ENCODE data around the gene DIP2B. TPM values are rescaled to one million over a fixed set of nuclear protein-coding genes. Genes with fewer than 3 reads are reported as not detected.

Gene DIP2B
- polyA plus RNA-seq, 2 of the 4 experiments (the other 2 are of a cell fraction) = 16.9 to 29.3 TPM

DNA sequence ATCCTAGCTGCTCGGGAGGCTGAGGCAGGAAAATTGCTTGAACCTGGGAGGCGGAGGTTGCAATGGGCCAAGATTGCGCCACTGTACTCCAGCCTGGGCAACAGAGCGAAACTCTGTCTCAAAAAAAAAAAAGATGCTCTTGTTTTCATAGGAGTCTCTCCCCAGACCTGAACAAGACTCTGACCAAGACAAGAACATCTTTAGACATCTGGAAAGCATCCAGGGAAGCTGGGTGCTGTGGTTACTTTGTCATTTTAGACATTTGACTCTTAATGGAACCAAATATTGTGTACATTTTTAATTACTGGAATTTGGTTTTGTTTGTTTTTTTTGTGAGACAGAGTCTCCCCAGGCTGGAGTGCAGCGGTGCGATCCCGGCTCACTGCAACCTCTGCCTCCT lies 238.0 kb downstream of the DIP2B start:
- WGBS (ENCODE audit: missing lambda C conversion rate) = 92% methylated on average over 7 of the region's 7 CpGs
- TF ChIP-seq ZSCAN20 (CRISPR knock-in tag; IDR thresholded peaks at IDR 0.05) = no peak
- no peak for TF ChIP-seq ESRRA (IDR thresholded peaks at IDR 0.05; ENCODE audit: borderline replicate concordance, low read length)
- TF ChIP-seq KDM5A (IDR thresholded peaks at IDR 0.05) = no peak
- TF ChIP-seq RFX5 (IDR thresholded peaks at IDR 0.05) = no peak
- ChIA-PET CTCF (interaction anchor here (0.6 to 2.3 kb wide), 3 partner anchors 10 to 829 kb away, joined by 3 to 7 read pairs (median 3); no protein-coding TSS in a partner anchor), POLR2A (interaction anchor here (0.6 kb wide), 1 partner anchor 507 kb away, joined by 3 read pairs; no protein-coding TSS in a partner anchor)
- H3K4me1 ChIP-seq = no peaks in the 10 kb centered on the region
- H3K27ac ChIP-seq = no peak overlapping the region
- no peak overlapping the region for H3K4me2 ChIP-seq
- H3K4me3 ChIP-seq = no peak overlapping the region
- DNase-seq (ENCODE audit: low read depth in 1 of 2, low spot score in 1 of 2) = no peak
- H3K9me3 ChIP-seq = no peaks in the 10 kb centered on the region
- no peak for ATAC-seq
- no peak for FAIRE-seq

DNA sequence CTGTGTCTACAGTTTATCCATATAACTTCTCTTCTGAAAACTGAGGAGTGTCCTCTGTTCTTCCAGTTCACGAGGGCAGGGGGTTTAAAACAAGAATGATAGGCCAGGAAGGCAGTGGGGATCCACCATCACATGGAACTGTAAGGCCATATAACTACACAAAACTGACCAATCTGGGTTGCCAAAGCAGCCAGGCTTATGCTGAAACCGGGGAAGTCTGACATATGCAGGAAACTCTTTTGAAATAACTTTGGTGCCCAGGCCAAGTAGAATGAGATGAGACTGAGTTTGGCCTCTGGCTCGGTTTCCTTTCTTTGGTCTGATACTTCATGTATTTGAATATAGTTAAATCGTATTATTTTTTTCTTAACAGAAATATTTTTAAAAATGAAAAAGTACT lies 241.1 kb downstream of the DIP2B start:
- no peak for ATAC-seq
- WGBS (ENCODE audit: missing lambda C conversion rate) = 89% methylated on average over 4 of the region's 4 CpGs
- ChIA-PET POLR2A (no interaction called here), CTCF (interaction anchor here (1.3 to 2.2 kb wide), 2 partner anchors 10 to 13 kb away, joined by 4 to 6 read pairs; no protein-coding TSS in a partner anchor)
- no peak for FAIRE-seq
- no peak for DNase-seq (ENCODE audit: low read depth in 1 of 2, low spot score in 1 of 2)
- Histone ChIP-seq H3K4me1 (no peaks in the 10 kb centered on the region), H3K27ac (no peak overlapping the region), H3K9me3 (no peaks in the 10 kb centered on the region), H3K4me3 (no peak overlapping the region), H3K4me2 (no peak overlapping the region)
- TF ChIP-seq ZNF302 (CRISPR knock-in tag; IDR thresholded peaks at IDR 0.05) (no peak), MYC (IDR thresholded peaks at IDR 0.05; ENCODE audit: borderline replicate concordance, low read length) (no peak), KDM1A (IDR thresholded peaks at IDR 0.05; ENCODE audit: low read depth) (no peak), CHD2 (IDR thresholded peaks at IDR 0.05; ENCODE audit: low read length, partially characterized antibody) (no peak), GATA3 (IDR thresholded peaks at IDR 0.05; ENCODE audit: borderline replicate concordance) (no peak), HEYL (CRISPR knock-in tag; IDR thresholded peaks at IDR 0.05) (no peak), ZC3H11A (IDR thresholded peaks at IDR 0.05) (no peak)

DNA sequence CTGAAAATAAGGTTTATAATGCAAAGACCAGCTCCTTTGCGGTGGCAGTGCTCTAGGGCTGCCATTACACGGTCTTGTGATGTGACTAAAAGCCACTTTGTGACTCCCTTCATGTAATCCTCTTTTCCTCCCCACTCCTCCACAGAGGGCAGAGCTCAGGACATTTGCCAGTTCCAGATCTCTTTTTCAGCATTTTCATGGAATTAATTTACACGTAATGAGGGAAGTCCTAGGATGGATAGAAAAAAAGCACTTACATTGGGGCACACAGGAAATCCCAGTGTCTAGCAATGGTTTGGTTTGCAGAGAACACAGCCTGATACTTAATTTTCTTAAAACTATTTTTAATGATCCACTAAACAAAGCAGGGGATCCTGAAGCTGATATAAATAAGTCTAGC lies 241.6 kb downstream of the DIP2B start:
- Histone ChIP-seq H3K27ac (no peak overlapping the region), H3K4me2 (no peak overlapping the region), H3K4me3 (no peak overlapping the region), H3K4me1 (no peaks in the 10 kb centered on the region), H3K9me3 (no peaks in the 10 kb centered on the region)
- WGBS (ENCODE audit: missing lambda C conversion rate) = 95% methylated on average over 3 of the region's 3 CpGs
- ATAC-seq = no peak
- TF ChIP-seq FOSL2 (IDR thresholded peaks at IDR 0.05) = no peak
- TF ChIP-seq FOSL2 (CRISPR knock-in tag; IDR thresholded peaks at IDR 0.05) = no peak
- TF ChIP-seq KDM5A (IDR thresholded peaks at IDR 0.05) = no peak
- TF ChIP-seq, protein P1, sequence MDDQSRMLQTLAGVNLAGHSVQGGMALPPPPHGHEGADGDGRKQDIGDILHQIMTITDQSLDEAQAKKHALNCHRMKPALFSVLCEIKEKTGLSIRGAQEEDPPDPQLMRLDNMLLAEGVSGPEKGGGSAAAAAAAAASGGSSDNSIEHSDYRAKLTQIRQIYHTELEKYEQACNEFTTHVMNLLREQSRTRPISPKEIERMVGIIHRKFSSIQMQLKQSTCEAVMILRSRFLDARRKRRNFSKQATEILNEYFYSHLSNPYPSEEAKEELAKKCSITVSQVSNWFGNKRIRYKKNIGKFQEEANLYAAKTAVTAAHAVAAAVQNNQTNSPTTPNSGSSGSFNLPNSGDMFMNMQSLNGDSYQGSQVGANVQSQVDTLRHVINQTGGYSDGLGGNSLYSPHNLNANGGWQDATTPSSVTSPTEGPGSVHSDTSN (IDR thresholded peaks at IDR 0.05) = no peak
- TF ChIP-seq PHF8 (IDR thresholded peaks at IDR 0.05; ENCODE audit: borderline replicate concordance, low read depth) = no peak
- no peak for TF ChIP-seq RFX5 (IDR thresholded peaks at IDR 0.05)
- TF ChIP-seq, protein P2, sequence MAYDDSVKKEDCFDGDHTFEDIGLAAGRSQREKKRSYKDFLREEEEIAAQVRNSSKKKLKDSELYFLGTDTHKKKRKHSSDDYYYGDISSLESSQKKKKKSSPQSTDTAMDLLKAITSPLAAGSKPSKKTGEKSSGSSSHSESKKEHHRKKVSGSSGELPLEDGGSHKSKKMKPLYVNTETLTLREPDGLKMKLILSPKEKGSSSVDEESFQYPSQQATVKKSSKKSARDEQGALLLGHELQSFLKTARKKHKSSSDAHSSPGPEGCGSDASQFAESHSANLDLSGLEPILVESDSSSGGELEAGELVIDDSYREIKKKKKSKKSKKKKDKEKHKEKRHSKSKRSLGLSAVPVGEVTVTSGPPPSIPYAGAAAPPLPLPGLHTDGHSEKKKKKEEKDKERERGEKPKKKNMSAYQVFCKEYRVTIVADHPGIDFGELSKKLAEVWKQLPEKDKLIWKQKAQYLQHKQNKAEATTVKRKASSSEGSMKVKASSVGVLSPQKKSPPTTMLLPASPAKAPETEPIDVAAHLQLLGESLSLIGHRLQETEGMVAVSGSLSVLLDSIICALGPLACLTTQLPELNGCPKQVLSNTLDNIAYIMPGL (CRISPR knock-in tag; IDR thresholded peaks at IDR 0.05; ENCODE audit: borderline replicate concordance) = no peak
- no peak for TF ChIP-seq BHLHE40 (IDR thresholded peaks at IDR 0.05; ENCODE audit: low read depth, low read length)
- no peak for TF ChIP-seq FOSB (CRISPR knock-in tag; IDR thresholded peaks at IDR 0.05)
- no peak for TF ChIP-seq ZSCAN20 (CRISPR knock-in tag; IDR thresholded peaks at IDR 0.05)
- ChIA-PET POLR2A (no interaction called here), CTCF (interaction anchor here (0.6 to 2.2 kb wide), 3 partner anchors 11 to 336 kb away, joined by 3 to 6 read pairs (median 4); no protein-coding TSS in a partner anchor)
- DNase-seq (ENCODE audit: low read depth in 1 of 2, low spot score in 1 of 2) = no peak
- no peak for FAIRE-seq

DNA sequence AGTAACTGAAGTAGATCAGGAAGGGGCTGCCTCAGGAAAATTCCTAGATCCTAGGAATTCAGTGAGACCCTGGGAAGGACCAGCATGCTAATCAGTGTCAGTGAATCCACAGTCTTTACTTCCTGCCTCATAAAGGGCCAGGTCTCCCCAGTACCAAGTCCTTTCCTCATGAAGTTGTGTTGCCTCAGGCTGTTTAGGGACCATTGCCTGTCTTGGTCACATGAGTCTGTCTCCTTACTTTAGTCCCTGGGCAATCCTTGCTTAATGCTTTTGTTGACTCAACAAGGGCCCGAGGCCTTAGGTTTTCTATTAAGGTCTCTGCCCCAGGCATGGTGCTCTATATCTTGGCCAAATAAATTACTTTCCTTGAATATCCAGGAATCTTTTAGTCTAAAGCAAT lies 243.0 kb downstream of the DIP2B start:
- no peak for ATAC-seq
- H3K4me3 ChIP-seq = no peak overlapping the region
- POLR2A ChIA-PET = no interaction called here
- no peak overlapping the region for H3K4me2 ChIP-seq
- CTCF ChIA-PET = no interaction called here
- H3K9me3 ChIP-seq = no peaks in the 10 kb centered on the region
- no peak for DNase-seq (ENCODE audit: low read depth in 1 of 2, low spot score in 1 of 2)
- WGBS (ENCODE audit: missing lambda C conversion rate) = 88% methylated on average over 1 of the region's 1 CpG
- no peak overlapping the region for H3K27ac ChIP-seq
- FAIRE-seq = no peak
- H3K4me1 ChIP-seq = 0 out of 3 replicates have a peak, but pooled peaks cover 3% of the 10 kb centered on the region
- TF ChIP-seq FOSL2 (IDR thresholded peaks at IDR 0.05) = no peak
- no peak for TF ChIP-seq FOSL2 (CRISPR knock-in tag; IDR thresholded peaks at IDR 0.05)
- TF ChIP-seq, protein P3, sequence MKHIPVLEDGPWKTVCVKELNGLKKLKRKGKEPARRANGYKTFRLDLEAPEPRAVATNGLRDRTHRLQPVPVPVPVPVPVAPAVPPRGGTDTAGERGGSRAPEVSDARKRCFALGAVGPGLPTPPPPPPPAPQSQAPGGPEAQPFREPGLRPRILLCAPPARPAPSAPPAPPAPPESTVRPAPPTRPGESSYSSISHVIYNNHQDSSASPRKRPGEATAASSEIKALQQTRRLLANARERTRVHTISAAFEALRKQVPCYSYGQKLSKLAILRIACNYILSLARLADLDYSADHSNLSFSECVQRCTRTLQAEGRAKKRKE (CRISPR knock-in tag; IDR thresholded peaks at IDR 0.05; ENCODE audit: low read depth) = no peak
- TF ChIP-seq PHF8 (IDR thresholded peaks at IDR 0.05; ENCODE audit: borderline replicate concordance, low read depth) = no peak
- TF ChIP-seq, protein P4, sequence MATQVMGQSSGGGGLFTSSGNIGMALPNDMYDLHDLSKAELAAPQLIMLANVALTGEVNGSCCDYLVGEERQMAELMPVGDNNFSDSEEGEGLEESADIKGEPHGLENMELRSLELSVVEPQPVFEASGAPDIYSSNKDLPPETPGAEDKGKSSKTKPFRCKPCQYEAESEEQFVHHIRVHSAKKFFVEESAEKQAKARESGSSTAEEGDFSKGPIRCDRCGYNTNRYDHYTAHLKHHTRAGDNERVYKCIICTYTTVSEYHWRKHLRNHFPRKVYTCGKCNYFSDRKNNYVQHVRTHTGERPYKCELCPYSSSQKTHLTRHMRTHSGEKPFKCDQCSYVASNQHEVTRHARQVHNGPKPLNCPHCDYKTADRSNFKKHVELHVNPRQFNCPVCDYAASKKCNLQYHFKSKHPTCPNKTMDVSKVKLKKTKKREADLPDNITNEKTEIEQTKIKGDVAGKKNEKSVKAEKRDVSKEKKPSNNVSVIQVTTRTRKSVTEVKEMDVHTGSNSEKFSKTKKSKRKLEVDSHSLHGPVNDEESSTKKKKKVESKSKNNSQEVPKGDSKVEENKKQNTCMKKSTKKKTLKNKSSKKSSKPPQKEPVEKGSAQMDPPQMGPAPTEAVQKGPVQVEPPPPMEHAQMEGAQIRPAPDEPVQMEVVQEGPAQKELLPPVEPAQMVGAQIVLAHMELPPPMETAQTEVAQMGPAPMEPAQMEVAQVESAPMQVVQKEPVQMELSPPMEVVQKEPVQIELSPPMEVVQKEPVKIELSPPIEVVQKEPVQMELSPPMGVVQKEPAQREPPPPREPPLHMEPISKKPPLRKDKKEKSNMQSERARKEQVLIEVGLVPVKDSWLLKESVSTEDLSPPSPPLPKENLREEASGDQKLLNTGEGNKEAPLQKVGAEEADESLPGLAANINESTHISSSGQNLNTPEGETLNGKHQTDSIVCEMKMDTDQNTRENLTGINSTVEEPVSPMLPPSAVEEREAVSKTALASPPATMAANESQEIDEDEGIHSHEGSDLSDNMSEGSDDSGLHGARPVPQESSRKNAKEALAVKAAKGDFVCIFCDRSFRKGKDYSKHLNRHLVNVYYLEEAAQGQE (IDR thresholded peaks at IDR 0.05) = no peak
- TF ChIP-seq CEBPB (IDR thresholded peaks at IDR 0.05) = no peak
- TF ChIP-seq CHD4 (IDR thresholded peaks at IDR 0.05; ENCODE audit: borderline replicate concordance) = no peak
- no peak for TF ChIP-seq JUN (IDR thresholded peaks at IDR 0.05)

Data from A549 (cell line).